Keratinocyte (primary cell): ENCODE measurements around the gene NRM.

ENCODE experiments used
- CTCF ChIP-seq, 3 experiments: IDR thresholded peaks in 1 of 3; conservative IDR thresholded peaks in 1 of 3; optimal IDR thresholded peaks in 1 of 3; 2 replicates in 2 of 3; 3 replicates in 1 of 3; pipeline versions ENCODE3 to v1.5.1; 2011; ENCODE audit warnings: low read length in 3 of 3, mild to moderate bottlenecking in 3 of 3, moderate library complexity in 2 of 3, control low read depth in 1 of 3, inconsistent platforms in 1 of 3; ENCODE audit not compliant: insufficient read depth in 2 of 3; ENCODE audit errors: extremely low read depth in 1 of 3
- EZH2 ChIP-seq: IDR thresholded peaks from one replicate; pipeline ENCODE4 v1.6.1; 2012; ENCODE audit warnings: inconsistent platforms, mild to moderate bottlenecking, low read length, moderate library complexity

GRCh38 chr6:30641048-30641447 is 49.7 kb downstream of the NRM start:
- TF ChIP-seq CTCF (optimal IDR thresholded peaks at IDR 0.05 in 1 of 3, IDR thresholded peaks at IDR 0.05 in 1 of 3, conservative IDR thresholded peaks at IDR 0.05 in 1 of 3; ENCODE audit: extremely low read depth in 1 of 3, insufficient read depth in 2 of 3, low read length in 3 of 3) (no peak), EZH2 (no peak)
